ENCODE measurements around the gene MXD1.

DNA sequence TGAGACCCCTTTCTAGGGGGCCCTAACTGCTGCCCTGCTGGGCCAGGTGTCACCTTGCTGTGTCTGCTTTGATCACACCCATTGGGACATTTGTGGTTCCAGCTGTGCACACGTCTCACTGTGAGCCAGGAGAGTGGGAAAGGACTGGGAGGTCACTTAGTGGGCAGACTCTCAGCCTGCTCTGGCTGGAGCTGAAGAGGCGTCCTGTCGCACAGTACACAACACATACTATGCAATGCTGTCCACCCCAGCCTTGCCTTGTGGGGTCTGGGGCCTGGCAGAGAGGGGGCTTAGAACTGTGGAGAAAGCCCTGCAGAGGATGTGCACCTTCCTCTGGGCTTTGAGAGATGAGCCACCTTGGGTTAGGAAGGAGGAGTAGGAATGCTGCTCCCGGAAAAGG is 71.8 kb downstream of the MXD1 start:
- TF ChIP-seq, protein P1, sequence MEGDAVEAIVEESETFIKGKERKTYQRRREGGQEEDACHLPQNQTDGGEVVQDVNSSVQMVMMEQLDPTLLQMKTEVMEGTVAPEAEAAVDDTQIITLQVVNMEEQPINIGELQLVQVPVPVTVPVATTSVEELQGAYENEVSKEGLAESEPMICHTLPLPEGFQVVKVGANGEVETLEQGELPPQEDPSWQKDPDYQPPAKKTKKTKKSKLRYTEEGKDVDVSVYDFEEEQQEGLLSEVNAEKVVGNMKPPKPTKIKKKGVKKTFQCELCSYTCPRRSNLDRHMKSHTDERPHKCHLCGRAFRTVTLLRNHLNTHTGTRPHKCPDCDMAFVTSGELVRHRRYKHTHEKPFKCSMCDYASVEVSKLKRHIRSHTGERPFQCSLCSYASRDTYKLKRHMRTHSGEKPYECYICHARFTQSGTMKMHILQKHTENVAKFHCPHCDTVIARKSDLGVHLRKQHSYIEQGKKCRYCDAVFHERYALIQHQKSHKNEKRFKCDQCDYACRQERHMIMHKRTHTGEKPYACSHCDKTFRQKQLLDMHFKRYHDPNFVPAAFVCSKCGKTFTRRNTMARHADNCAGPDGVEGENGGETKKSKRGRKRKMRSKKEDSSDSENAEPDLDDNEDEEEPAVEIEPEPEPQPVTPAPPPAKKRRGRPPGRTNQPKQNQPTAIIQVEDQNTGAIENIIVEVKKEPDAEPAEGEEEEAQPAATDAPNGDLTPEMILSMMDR (IDR thresholded peaks at IDR 0.05), result no peak
- TF ChIP-seq POLR2A (IDR thresholded peaks at IDR 0.05), result no peak

Data from breast epithelium (tissue), 3 donors.